HG03558 (cell line): ENCODE measurements around the gene ELP1.
"Not testable (repeated sequence)": the region's sequence is repeated elsewhere in the genome, so short reads cannot be mapped to it uniquely, and the experiment has no call there.

Source experiments
- ATAC-seq: cut with Tn5 transposase; IDR thresholded peaks from one replicate; pipeline ENCODE4 v1.9.1; 2021; ENCODE audit warnings: moderate number of reproducible peaks; ENCODE audit not compliant: unreplicated experiment; ENCODE audit errors: extremely low read depth

ELP1 gene

GRCh38 chr9:108933718-108934322 lies at the start of gene ELP1:
TSS of gene ELP1 (minus strand) at chr9:108934124. CDS start at chr9:108931146, 2,978 bp downstream.
- ATAC-seq: peak; percentile 74

DNA sequence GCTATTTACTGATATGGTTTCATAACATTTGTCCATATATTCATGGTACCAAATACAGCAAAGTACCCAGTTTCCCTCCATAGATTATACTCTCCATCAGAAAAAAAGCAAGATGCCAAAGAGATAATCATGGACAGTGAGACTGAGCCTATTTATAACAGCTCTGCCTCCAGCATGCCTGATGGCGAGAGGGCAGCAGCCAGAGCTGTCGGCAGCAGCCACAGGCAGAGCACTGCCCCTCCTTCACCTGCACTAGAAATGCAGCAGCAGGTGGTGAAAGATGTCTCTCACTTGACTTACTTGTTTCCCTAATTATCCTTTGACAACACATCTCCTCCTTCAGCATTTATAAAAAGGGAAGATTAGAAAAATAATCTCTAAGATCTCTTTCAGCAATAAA lies 47.0 kb upstream of the ELP1 start:
- ATAC-seq: no peak

DNA sequence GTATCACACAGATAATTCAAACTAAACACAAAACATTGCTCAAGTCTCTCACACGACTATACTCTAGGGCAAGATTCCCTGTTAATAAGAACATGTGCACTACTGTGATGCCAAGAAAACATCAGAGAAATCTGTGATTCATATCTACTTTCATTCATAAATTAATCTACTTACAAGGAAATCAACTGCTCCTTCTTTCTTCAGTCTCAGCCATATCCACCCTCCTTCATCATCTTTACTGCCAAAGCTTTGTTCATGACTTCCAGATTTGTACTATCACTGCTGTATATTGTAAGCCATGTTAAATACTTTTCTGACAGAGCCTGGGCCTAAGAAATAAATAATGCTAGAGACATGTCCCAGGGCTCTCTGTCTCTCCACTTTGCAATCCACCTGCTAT lies 44.3 kb upstream of the ELP1 start:
- no peak for ATAC-seq

DNA sequence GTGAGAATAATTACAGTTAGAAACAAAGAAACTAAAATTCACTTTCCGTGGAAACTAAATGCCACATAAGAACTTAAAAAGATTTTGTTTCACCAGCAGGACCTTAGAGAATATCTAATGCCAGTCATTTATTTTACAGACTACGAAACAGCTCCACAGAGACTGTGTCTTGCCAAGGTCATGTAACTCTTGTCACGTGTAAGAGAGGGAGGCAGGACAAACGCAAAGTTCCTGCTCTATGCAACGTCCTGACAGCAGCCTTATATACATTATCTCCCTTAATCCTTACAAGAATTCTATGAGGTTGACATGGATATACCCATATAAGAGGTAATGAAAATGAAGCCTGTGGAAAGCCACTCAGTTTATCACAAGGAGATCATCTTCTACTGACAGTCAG lies 40.0 kb upstream of the ELP1 start:
- no peak for ATAC-seq

DNA sequence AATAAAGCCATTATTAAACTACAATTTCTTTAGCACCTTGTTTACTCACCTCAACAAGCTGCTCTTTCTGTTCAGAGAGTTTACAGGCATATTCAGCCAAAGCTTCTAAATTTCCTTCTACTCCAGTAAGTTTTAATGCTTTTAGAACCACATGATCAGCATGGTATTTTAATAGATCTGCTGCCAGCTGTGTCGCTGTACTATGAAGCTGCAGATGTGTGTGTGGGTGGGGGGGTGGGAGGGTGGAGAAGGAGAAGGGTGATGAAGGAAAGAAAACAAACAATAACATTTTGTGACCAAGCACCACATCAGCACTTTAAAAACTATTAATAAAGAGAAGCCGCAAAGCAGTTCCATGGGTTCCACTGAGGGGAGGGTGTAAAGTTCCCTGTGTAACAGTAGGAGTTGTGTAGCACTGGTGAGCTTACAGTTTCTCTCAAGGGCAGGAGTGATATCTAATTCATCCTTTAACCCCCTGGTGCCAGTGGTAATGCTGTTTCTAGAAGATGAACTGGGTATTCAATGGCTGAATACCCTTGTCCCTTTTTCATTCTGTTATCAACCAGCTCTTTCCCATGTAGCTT lies 38.8 kb upstream of the ELP1 start:
- no peak for ATAC-seq

- no peak for ATAC-seq
Measured at GRCh38 chr9:108972186-108972585, 38.3 kb upstream of the ELP1 start.

GRCh38 chr9:108971392-108971791 lies 37.5 kb upstream of the ELP1 start:
- ATAC-seq: not testable (repeated sequence)

DNA sequence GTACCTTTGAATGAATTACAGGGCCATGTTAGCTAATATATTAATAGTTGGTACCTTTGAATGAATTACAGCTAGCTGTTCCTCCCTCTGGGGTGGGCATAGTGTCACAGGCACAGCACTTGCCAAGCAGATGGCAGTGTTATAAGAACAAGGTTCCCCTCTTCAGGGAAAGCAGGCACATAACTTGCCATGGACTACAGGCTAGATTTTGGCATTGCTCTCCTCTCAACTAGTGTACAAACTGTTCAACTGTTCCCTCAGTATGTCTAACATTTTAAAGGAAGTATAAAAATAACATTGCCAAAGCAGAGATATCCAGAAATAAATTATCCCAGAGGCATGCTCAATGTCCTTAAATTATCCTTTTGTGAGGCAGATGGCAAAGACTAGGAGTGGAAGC lies 34.0 kb upstream of the ELP1 start:
- ATAC-seq: no peak

DNA sequence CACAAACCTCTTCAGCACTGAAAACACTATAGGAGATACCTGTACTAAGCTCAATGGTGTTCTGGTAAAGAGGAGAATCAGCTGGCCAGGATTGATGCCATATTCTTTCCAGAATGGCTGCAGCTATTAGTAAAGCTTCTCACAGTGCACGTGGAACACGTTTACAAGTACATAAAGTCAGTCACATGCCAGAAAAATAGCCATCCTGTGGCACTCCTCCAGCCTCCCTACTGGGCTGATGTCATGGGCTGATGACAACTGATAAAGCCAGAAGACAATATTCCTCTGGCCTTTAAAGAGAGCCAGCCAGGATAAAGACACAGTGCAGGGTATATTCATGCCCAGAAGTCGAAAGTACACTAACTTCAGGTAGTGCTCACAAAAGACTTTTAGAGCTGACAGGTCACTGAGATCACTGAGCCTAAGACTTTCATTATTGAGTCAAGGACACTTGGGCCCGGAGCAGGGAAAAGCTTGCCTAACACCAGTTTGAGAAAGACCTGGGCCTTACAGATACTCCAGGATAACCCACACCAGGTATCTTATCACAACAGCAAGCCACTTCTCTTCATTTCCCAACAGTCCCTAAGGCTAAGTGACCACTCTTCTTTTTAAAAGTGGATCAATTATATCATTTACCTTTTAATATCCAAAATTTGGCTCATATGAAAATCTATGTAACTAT lies 29.7 kb upstream of the ELP1 start:
- no peak for ATAC-seq

GRCh38 chr9:108961151-108961550 lies 27.2 kb upstream of the ELP1 start:
- no peak for ATAC-seq

GRCh38 chr9:108960331-108960730 lies 26.4 kb upstream of the ELP1 start:
- no peak for ATAC-seq

GRCh38 chr9:108956631-108957026 lies 22.7 kb upstream of the ELP1 start:
- ATAC-seq: no peak

GRCh38 chr9:108956022-108956630 lies 22.2 kb upstream of the ELP1 start:
- ATAC-seq: no peak

- no peak for ATAC-seq
Measured at GRCh38 chr9:108953983-108954574, 20.2 kb upstream of the ELP1 start.

- ATAC-seq: no peak
Measured at GRCh38 chr9:108951578-108951977, 17.7 kb upstream of the ELP1 start.

- no peak for ATAC-seq
Measured at GRCh38 chr9:108950168-108950567, 16.2 kb upstream of the ELP1 start.

DNA sequence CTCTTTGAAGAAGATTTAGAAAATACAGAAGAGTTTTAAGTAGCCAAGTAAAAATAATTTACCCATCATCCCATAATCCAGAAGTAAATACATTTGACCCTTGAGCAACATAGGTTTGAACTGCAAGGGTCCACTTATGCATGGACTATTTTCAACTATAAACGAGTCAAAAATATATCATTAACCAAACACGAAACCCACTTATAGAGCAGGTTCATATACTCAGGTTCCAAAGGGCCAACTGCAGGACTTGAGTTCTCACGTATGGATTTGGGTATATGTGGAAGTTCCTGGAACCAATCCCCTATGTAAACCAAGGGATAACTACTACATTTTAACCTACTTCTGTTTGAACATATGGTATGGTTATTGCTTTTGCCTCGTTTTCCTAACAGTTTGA lies 6.1 kb upstream of the ELP1 start:
- ATAC-seq: no peak

GRCh38 chr9:108937561-108938305 lies 3.8 kb upstream of the ELP1 start:
- no peak for ATAC-seq

GRCh38 chr9:108934323-108934893 lies 484 bp upstream of the ELP1 start, which contains the start of gene ABITRAM:
TSS of gene ABITRAM (plus strand) at chr9:108934400. CDS start at chr9:108934487, 87 bp downstream.
- ATAC-seq: peak; percentile 49

DNA sequence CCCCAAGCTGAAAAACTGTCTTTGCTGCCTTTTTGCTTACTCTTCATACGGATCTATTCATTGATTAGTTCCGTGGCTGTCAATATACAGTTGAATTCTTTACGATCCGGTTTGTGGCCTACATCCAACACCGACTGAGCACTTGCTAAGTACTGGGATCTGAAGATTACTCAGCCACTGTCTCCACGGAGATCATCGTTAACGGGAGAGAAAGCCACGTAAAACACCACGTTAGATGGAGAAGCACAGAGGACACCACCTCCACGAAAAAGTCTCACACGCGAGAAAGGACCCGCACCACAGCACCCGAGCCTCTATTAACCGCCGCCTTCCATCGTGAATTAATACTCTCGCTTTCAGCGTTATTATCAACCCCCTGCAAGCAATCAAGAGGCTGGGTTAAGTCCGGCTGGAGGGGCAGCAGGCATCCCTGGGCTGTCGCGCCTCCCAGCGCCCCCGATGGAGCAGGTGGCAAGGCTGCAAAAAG lies 650 bp downstream of the ELP1 start:
- ATAC-seq: no peak
